GM19372 (cell line): ENCODE measurements around the gene INAFM2.

Experiments used
- ATAC-seq: cut with Tn5 transposase; IDR thresholded peaks from one replicate; pipeline ENCODE4 v1.9.1; 2021; ENCODE audit warnings: mild to moderate bottlenecking, low read depth, moderate library complexity; ENCODE audit not compliant: unreplicated experiment

Gene INAFM2

DNA sequence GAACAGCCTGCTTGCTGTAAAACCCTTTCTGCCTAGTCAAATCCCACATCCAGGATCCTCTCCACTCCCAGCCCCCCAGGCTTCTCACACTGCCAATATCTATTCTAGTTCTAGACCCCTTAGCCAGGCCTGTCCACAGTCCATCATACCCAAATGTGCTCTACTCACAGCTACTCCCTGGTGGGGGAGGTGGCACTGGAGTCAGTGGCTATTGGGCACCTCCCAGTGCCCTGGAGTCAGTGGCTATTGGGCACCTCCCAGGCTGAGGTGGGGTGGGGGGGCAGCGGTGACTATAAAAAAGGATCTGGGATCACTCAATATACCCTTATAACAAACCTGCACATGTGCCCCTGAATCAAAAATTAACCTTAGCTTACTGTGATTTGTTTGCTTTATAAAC is 33.8 kb downstream of the INAFM2 start:
- ATAC-seq: no peak

- ATAC-seq: peak; percentile 89
These were observed 34.4 kb downstream of the INAFM2 start, which contains the start of gene DISP2 for GRCh38 chr15:40357723-40358470. TSS of gene DISP2 (plus strand) at chr15:40358219. CDS start at chr15:40358322, 103 bp downstream.

DNA sequence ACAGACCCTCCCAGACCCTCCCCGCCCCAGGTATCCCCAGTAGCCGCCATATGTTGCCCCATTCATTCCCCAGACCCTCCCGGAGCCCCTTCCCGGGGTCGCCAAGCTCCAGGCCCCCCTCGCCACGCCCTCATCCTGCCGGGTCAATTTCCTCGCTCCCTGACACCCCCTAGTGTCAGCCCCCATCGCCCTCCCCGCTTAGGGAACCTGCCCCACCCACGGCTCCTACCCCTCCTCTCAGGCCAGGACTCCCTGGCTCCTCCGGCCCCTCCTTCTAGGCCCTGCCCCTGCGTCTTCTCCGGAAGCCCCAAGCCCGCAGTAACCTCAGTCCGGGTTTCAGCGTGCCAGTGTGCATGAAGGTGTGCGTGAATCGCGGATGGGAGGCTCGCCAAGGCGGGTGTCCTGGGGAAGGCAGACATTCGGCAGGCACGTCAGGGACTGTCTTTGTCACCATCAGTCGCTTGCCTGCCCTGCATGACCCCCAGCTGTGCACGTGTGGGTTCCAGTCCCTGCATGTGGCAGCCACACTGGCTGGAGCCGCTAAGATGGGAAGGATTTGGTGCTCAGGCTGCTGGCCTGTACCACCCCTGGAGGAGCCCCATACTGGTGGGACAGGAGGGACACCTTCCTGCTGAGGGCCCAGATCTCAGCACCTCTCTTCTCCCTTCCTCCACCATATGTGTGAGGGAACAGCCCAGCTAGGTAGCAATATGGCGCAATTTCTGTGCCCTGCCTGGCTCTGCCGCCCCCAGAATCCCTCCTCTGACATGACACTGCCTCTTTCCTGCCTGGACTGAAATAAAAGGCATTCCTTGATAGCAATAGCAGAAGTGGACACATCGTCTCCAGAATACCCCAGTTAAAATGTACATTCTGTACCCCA is 35.2 kb downstream of the INAFM2 start:
- no peak for ATAC-seq

GRCh38 chr15:40360015-40360414 is 36.5 kb downstream of the INAFM2 start:
- no peak for ATAC-seq

DNA sequence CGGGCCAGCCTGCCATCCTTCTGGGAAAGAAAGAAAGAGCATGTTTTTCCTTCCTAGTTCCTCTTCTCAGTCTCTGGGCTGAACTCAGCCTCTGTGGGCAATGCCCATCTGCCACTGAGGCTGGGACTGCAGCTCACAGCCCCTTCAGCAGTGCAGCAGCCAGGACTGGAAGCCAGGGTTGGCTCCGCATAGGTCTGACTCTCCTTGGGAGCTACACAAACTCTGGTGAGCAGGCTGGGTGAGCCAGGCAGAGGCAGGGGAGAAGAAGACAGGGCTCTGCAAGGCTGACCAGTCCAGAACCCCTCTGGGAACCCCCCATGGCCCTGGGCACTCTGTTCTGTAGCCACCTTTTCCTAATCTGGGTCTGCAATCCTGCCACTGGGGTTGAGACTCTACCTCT is 38.1 kb downstream of the INAFM2 start:
- no peak for ATAC-seq

GRCh38 chr15:40363611-40364010 is 40.1 kb downstream of the INAFM2 start:
- ATAC-seq: no peak

DNA sequence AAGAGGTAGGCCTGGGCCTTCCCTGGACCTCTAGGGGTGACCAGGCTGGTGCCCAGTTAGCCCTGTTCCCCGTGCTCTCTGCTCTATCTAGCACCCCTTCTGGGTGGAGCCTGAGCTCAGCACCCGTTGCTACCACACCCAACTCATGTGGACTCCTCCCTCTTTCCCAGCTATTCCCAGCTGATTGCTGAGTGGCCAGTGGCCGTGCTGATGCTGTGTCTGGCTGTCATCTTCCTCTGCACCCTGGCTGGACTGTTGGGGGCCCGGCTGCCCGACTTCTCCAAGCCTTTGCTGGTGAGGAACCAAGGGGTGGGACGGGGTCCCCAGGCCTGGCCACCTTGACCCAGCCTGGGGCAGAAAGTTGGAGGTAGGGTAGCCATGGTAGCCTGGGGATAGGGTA is 40.8 kb downstream of the INAFM2 start:
- ATAC-seq: no peak

- ATAC-seq: no peak
These were observed 41.5 kb downstream of the INAFM2 start for GRCh38 chr15:40365016-40365415.

GRCh38 chr15:40365624-40366456 is 42.3 kb downstream of the INAFM2 start:
- ATAC-seq: no peak

GRCh38 chr15:40366457-40367370 is 43.2 kb downstream of the INAFM2 start:
- ATAC-seq: no peak

DNA sequence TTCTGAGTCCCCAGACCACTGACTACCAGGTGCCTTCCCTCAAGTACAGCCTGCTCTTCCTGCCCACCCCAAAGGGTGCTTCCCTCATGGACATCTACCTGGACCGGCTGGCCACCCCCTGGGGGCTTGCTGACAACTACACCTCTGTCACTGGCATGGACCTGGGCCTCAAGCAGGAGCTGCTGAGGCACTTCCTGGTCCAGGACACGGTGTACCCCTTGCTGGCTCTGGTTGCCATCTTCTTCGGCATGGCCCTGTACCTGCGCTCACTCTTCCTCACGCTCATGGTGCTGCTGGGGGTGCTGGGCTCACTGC is 43.8 kb downstream of the INAFM2 start:
- ATAC-seq: no peak

GRCh38 chr15:40367686-40368611 is 44.5 kb downstream of the INAFM2 start:
- ATAC-seq: peak; percentile 93

DNA sequence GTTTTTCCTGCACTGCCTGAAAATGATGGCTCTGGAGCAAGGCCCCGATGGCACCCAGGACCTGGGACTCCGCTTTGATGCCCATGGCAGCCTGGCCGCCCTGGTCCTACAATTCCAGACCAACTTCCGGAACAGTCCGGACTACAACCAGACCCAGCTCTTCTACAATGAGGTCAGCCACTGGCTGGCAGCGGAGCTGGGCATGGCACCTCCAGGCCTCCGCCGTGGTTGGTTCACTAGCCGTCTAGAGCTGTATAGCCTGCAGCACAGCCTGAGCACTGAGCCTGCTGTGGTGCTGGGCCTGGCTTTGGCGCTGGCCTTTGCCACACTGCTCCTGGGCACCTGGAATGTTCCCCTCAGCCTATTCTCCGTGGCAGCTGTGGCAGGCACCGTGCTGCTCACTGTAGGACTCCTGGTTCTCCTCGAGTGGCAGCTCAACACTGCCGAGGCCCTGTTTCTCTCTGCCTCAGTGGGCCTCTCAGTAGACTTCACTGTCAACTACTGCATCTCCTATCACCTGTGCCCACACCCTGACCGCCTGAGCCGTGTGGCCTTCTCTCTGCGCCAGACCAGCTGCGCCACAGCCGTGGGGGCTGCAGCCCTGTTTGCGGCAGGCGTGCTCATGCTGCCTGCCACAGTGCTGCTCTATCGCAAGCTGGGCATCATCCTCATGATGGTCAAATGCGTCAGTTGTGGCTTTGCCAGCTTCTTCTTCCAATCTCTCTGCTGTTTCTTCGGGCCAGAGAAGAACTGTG is 45.4 kb downstream of the INAFM2 start:
- ATAC-seq: no peak

GRCh38 chr15:40369474-40369869 is 46.0 kb downstream of the INAFM2 start:
- no peak for ATAC-seq

GRCh38 chr15:40369971-40370370 is 46.5 kb downstream of the INAFM2 start:
- no peak for ATAC-seq

DNA sequence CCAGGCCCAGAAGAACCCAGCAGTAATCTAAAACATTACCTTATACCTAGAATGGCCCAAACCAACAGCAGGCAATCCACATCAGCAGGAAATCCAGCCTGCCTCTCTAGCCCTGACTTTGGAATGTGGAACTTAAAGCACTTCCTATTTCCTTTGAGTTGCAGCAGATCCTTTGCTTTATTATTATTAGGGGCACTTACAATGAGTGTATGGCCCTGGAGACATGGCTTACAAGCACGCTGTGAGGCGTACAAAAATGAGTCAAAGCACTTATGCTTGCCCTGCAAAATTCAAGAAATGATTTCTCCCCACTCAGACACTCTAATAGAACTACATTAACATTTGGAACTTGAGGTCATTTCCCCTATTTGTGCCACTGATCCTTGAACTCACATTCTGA is 49.5 kb downstream of the INAFM2 start:
- no peak for ATAC-seq
